Rectal smooth muscle tissue (tissue), 1 donor: ENCODE results near the gene RNF141.
A peak's percentile ranks its signal among the peaks of the same experiment; 100 is the strongest.

Experiments used
- H3K27ac ChIP-seq: one replicate; pipeline ENCODE4 v1.7.0; 2013; ENCODE audit warnings: low read depth, low read length, inconsistent platforms
- H3K27me3 ChIP-seq: one replicate; pipeline ENCODE4 v1.7.0; 2013; ENCODE audit warnings: low read length; ENCODE audit not compliant: control insufficient read depth, insufficient read depth
- H3K36me3 ChIP-seq: one replicate; pipeline ENCODE4 v1.7.0; 2013; ENCODE audit warnings: low read length; ENCODE audit not compliant: control insufficient read depth, insufficient read depth
- H3K4me1 ChIP-seq: one replicate; pipeline ENCODE4 v1.7.0; 2013; ENCODE audit warnings: low read length; ENCODE audit not compliant: control insufficient read depth, insufficient read depth
- H3K4me3 ChIP-seq: one replicate; pipeline ENCODE4 v1.7.0; 2013; ENCODE audit warnings: low read length
- H3K9ac ChIP-seq: one replicate; pipeline ENCODE4 v1.7.0; 2013; ENCODE audit warnings: low read length

Gene RNF141

GRCh38 chr11:10540915-10541560, at the start of gene RNF141:
Gene RNF141 (minus strand): TSS chr11:10541187. CDS start chr11:10534158, 7,029 bp downstream.
- H3K36me3 ChIP-seq: no peaks in the 10 kb centered on the region
- H3K4me1 ChIP-seq: peaks cover 7% of the 10 kb centered on the region
- H3K27me3 ChIP-seq: no peaks in the 10 kb centered on the region
- peak within 1 kb of the TSS; percentile 83 for H3K27ac ChIP-seq
- peak within 1 kb of the TSS; percentile 87 for H3K9ac ChIP-seq
- H3K4me3 ChIP-seq: peak within 1 kb of the TSS; percentile 93

GRCh38 chr11:10590218-10590915, 49.4 kb upstream of the RNF141 start:
- no peak overlapping the region for H3K27ac ChIP-seq
- no peaks in the 10 kb centered on the region for H3K4me1 ChIP-seq
- H3K4me3 ChIP-seq: no peak overlapping the region
- no peaks in the 10 kb centered on the region for H3K27me3 ChIP-seq
- no peaks in the 10 kb centered on the region for H3K36me3 ChIP-seq
- no peak overlapping the region for H3K9ac ChIP-seq

- Histone ChIP-seq H3K4me1 (no peaks in the 10 kb centered on the region), H3K9ac (no peak overlapping the region), H3K27ac (no peak overlapping the region), H3K27me3 (no peaks in the 10 kb centered on the region), H3K4me3 (no peak overlapping the region), H3K36me3 (no peaks in the 10 kb centered on the region)
Measured at GRCh38 chr11:10588904-10589303, 47.9 kb upstream of the RNF141 start.

- no peaks in the 10 kb centered on the region for H3K27me3 ChIP-seq
- no peak overlapping the region for H3K9ac ChIP-seq
- H3K27ac ChIP-seq: no peak overlapping the region
- H3K36me3 ChIP-seq: no peaks in the 10 kb centered on the region
- no peaks in the 10 kb centered on the region for H3K4me1 ChIP-seq
- H3K4me3 ChIP-seq: no peak overlapping the region
Measured at GRCh38 chr11:10587995-10588394, 47.0 kb upstream of the RNF141 start.

- H3K27me3 ChIP-seq: no peaks in the 10 kb centered on the region
- H3K36me3 ChIP-seq: no peaks in the 10 kb centered on the region
- no peak overlapping the region for H3K27ac ChIP-seq
- H3K9ac ChIP-seq: no peak overlapping the region
- no peak overlapping the region for H3K4me3 ChIP-seq
- no peaks in the 10 kb centered on the region for H3K4me1 ChIP-seq
Measured at GRCh38 chr11:10587388-10587787, 46.4 kb upstream of the RNF141 start.

GRCh38 chr11:10584071-10584501, 43.1 kb upstream of the RNF141 start:
- Histone ChIP-seq H3K27ac (peak overlapping the region; percentile 24), H3K27me3 (no peaks in the 10 kb centered on the region), H3K9ac (no peak overlapping the region), H3K4me1 (peaks cover 9% of the 10 kb centered on the region), H3K36me3 (peaks cover 6% of the 10 kb centered on the region), H3K4me3 (no peak overlapping the region)

- Histone ChIP-seq H3K4me3 (no peak overlapping the region), H3K9ac (no peak overlapping the region), H3K36me3 (peaks cover 10% of the 10 kb centered on the region), H3K27me3 (no peaks in the 10 kb centered on the region), H3K4me1 (peaks cover 9% of the 10 kb centered on the region), H3K27ac (no peak overlapping the region)
Measured at GRCh38 chr11:10581481-10582019, 40.6 kb upstream of the RNF141 start.

GRCh38 chr11:10580623-10581022, 39.6 kb upstream of the RNF141 start:
- H3K9ac ChIP-seq: no peak overlapping the region
- H3K27ac ChIP-seq: peak overlapping the region; percentile 46
- H3K36me3 ChIP-seq: peaks cover 10% of the 10 kb centered on the region
- no peak overlapping the region for H3K4me3 ChIP-seq
- H3K27me3 ChIP-seq: no peaks in the 10 kb centered on the region
- peaks cover 9% of the 10 kb centered on the region for H3K4me1 ChIP-seq

- Histone ChIP-seq H3K4me3 (no peak overlapping the region), H3K27ac (no peak overlapping the region), H3K4me1 (peaks cover 9% of the 10 kb centered on the region), H3K9ac (no peak overlapping the region), H3K27me3 (no peaks in the 10 kb centered on the region), H3K36me3 (peaks cover 10% of the 10 kb centered on the region)
Measured at GRCh38 chr11:10579700-10580099, 38.7 kb upstream of the RNF141 start.

GRCh38 chr11:10576035-10576398, 35.0 kb upstream of the RNF141 start:
- H3K36me3 ChIP-seq: peaks cover 9% of the 10 kb centered on the region

GRCh38 chr11:10575346-10576034, 34.5 kb upstream of the RNF141 start:
- Histone ChIP-seq H3K4me3 (no peak overlapping the region), H3K27ac (no peak overlapping the region), H3K36me3 (peaks cover 7% of the 10 kb centered on the region), H3K4me1 (no peaks in the 10 kb centered on the region), H3K27me3 (no peaks in the 10 kb centered on the region), H3K9ac (no peak overlapping the region)

More at GRCh38 chr11:10576035-10576398, 35.0 kb upstream of the RNF141 start:
- Histone ChIP-seq H3K27ac (no peak overlapping the region), H3K4me3 (no peak overlapping the region), H3K9ac (no peak overlapping the region), H3K27me3 (no peaks in the 10 kb centered on the region), H3K4me1 (peaks cover 2% of the 10 kb centered on the region)

- H3K4me3 ChIP-seq: no peak overlapping the region
- H3K4me1 ChIP-seq: no peaks in the 10 kb centered on the region
- H3K27ac ChIP-seq: no peak overlapping the region
- H3K27me3 ChIP-seq: no peaks in the 10 kb centered on the region
- H3K9ac ChIP-seq: no peak overlapping the region
- peaks cover 5% of the 10 kb centered on the region for H3K36me3 ChIP-seq
Measured at GRCh38 chr11:10573556-10573955, 32.6 kb upstream of the RNF141 start.
